ENCODE data around the gene CHST2.

The CHST2 gene

DNA sequence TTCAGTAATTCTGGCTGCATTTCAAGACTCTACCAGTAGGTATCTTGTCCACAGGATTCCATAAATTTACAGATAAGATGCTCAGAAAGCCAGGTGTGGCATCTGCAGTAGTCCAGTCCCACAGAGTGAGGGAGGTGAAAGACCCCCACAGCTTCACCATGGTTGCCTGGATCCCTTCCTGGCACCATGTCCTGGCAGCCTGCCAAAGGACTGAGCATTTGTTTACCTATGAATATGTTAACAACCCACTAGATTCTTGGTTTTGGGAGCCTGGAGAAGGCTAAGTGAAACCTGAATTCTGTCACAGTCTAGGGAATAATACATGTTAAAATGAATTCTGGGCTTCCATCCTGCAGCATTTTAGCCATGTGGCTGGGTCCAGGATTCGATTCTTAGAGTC, 14.9 kb downstream of the CHST2 start:
- Histone ChIP-seq H3K18ac (ENCODE audit: low read length) (no peak overlapping the region), H3K27ac (ENCODE audit: low read depth, low read length) (no peak overlapping the region), H2BK120ac (ENCODE audit: low read depth, low read length) (no peak overlapping the region), H3K79me2 (ENCODE audit: control insufficient read depth, insufficient read depth, low read length) (no peaks in the 10 kb centered on the region), H3K79me1 (ENCODE audit: low read length) (no peaks in the 10 kb centered on the region), H3K4me3 (ENCODE audit: low read length) (no peak overlapping the region), H2BK15ac (replicated peaks; ENCODE audit: low read depth) (no peak overlapping the region), H3K4me1 (ENCODE audit: control insufficient read depth, low read depth, low read length) (no peaks in the 10 kb centered on the region), H3K4ac (ENCODE audit: low read depth, low read length) (no peak overlapping the region), H3K56ac (ENCODE audit: low read length) (no peak overlapping the region), H2BK5ac (ENCODE audit: low read length) (no peak overlapping the region), H3K27me3 (ENCODE audit: insufficient read depth, low read length, poor library complexity) (no peaks in the 10 kb centered on the region), H3K23ac (ENCODE audit: low read length) (no peak overlapping the region), H3K9ac (ENCODE audit: low read length) (no peak overlapping the region), H3K36me3 (ENCODE audit: control insufficient read depth, insufficient read depth, low read length) (no peaks in the 10 kb centered on the region), H2AK5ac (ENCODE audit: low read length) (no peak overlapping the region), H4K5ac (ENCODE audit: low read length) (no peak overlapping the region), H4K8ac (ENCODE audit: low read depth, low read length) (no peak overlapping the region), H3K4me2 (ENCODE audit: low read length) (no peak overlapping the region)
- no CpG with 5 or more reads among the region's 1 CpG for WGBS (ENCODE audit: extremely low coverage, insufficient coverage, low lambda C conversion rate)
- DNase-seq = no peak

DNA sequence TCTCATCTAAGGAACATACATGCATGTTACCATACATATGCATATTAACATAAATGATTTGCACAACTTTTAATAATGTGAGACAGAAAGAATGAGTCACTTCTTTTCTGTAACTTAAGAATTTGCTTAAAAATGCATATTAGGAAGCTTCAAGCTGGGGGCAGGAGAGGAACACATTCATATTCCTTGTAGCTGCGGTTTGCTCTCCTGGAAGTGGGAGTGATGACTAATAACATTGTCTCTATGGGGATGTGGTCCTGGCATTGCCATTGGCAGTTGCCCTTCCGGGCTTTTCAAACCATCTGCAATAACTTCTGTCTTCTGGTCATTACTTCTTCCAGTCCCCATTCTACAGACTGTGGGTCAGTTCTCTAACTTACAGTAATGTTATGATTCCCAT, 15.6 kb downstream of the CHST2 start:
- Histone ChIP-seq H3K18ac (ENCODE audit: low read length) (no peak overlapping the region), H3K4me3 (ENCODE audit: low read length) (no peak overlapping the region), H3K4me2 (ENCODE audit: low read length) (no peak overlapping the region), H3K4me1 (ENCODE audit: control insufficient read depth, low read depth, low read length) (no peaks in the 10 kb centered on the region), H2BK5ac (ENCODE audit: low read length) (no peak overlapping the region), H3K36me3 (ENCODE audit: control insufficient read depth, insufficient read depth, low read length) (no peaks in the 10 kb centered on the region), H3K4ac (ENCODE audit: low read depth, low read length) (no peak overlapping the region), H3K56ac (ENCODE audit: low read length) (no peak overlapping the region), H3K9ac (ENCODE audit: low read length) (no peak overlapping the region), H3K27ac (ENCODE audit: low read depth, low read length) (no peak overlapping the region), H2BK120ac (ENCODE audit: low read depth, low read length) (no peak overlapping the region), H4K8ac (ENCODE audit: low read depth, low read length) (no peak overlapping the region), H3K27me3 (ENCODE audit: insufficient read depth, low read length, poor library complexity) (no peaks in the 10 kb centered on the region), H2AK5ac (ENCODE audit: low read length) (no peak overlapping the region), H4K5ac (ENCODE audit: low read length) (no peak overlapping the region), H2BK15ac (replicated peaks; ENCODE audit: low read depth) (no peak overlapping the region), H3K79me2 (ENCODE audit: control insufficient read depth, insufficient read depth, low read length) (no peaks in the 10 kb centered on the region), H3K23ac (ENCODE audit: low read length) (no peak overlapping the region), H3K79me1 (ENCODE audit: low read length) (no peaks in the 10 kb centered on the region)
- no CpG with 5 or more reads among the region's 2 CpGs for WGBS (ENCODE audit: extremely low coverage, insufficient coverage, low lambda C conversion rate)
- peak; percentile 27 for DNase-seq

DNA sequence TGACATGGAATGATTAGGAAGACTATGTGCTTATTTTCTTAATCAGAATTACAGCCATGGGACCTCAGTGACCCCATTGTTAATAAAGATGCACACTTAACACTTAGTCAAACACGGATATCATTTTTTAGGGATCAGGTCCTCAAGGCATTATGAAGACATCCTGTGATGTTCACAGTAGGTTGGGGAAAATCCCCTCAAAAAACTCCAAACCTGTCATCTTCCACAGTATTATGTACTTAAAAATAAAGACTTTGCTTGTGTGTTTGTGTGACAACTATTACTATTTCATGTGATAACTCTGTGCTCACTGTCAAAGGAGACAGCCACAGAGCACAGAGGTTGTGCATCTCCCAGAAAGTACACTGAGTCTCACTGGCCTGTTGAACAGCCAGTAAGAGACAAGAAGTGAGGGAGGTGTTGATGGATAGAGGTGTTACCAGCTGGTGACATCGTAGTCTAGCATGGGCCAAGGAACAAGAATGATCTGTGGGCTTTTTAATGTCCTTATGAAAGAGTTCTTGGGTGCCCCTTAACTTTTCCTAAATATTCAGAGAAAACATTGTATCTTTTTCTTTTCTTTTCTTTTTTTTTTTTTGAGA, 18.0 kb downstream of the CHST2 start:
- H3K27me3 ChIP-seq (ENCODE audit: insufficient read depth, low read length, poor library complexity) = no peaks in the 10 kb centered on the region
- WGBS (ENCODE audit: extremely low coverage, insufficient coverage, low lambda C conversion rate) = no CpG with 5 or more reads among the region's 2 CpGs

DNA sequence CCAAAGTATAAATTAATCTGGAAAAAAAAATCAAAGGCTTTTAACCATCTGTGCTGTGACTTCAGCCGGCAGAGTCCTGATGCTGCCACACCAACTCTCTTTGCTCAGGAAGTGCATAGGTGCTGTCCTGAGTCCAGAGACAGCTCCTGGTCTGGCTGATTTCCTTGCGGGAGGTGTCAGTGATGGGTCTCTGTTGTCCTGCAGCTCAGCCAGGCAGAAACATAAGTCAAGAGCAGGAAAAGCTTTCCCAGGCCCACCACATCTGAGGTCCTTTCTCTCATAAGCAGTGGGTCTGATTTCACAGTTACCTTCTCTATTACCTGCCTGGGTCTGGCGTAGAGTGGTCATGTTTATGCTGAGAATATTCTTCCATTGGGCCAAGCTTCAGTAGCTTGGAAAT, 19.4 kb downstream of the CHST2 start:
- H2BK5ac ChIP-seq (ENCODE audit: low read length) = no peak overlapping the region
- no peak overlapping the region for H3K27ac ChIP-seq (ENCODE audit: low read depth, low read length)
- H3K4ac ChIP-seq (ENCODE audit: low read depth, low read length) = no peak overlapping the region
- H3K18ac ChIP-seq (ENCODE audit: low read length) = no peak overlapping the region
- no peak overlapping the region for H2AK5ac ChIP-seq (ENCODE audit: low read length)
- H2BK15ac ChIP-seq (replicated peaks; ENCODE audit: low read depth) = no peak overlapping the region
- no peak overlapping the region for H3K4me2 ChIP-seq (ENCODE audit: low read length)
- H4K8ac ChIP-seq (ENCODE audit: low read depth, low read length) = no peak overlapping the region
- H3K36me3 ChIP-seq (ENCODE audit: control insufficient read depth, insufficient read depth, low read length) = no peaks in the 10 kb centered on the region
- H3K27me3 ChIP-seq (ENCODE audit: insufficient read depth, low read length, poor library complexity) = no peaks in the 10 kb centered on the region
- H3K4me3 ChIP-seq (ENCODE audit: low read length) = no peak overlapping the region
- no peak overlapping the region for H3K9ac ChIP-seq (ENCODE audit: low read length)
- no peak overlapping the region for H4K5ac ChIP-seq (ENCODE audit: low read length)
- H2BK120ac ChIP-seq (ENCODE audit: low read depth, low read length) = no peak overlapping the region
- H3K4me1 ChIP-seq (ENCODE audit: control insufficient read depth, low read depth, low read length) = no peaks in the 10 kb centered on the region
- H3K56ac ChIP-seq (ENCODE audit: low read length) = no peak overlapping the region
- DNase-seq = no peak
- H3K23ac ChIP-seq (ENCODE audit: low read length) = no peak overlapping the region
- WGBS (ENCODE audit: extremely low coverage, insufficient coverage, low lambda C conversion rate) = no CpG with 5 or more reads among the region's 3 CpGs
- no peaks in the 10 kb centered on the region for H3K79me2 ChIP-seq (ENCODE audit: control insufficient read depth, insufficient read depth, low read length)
- H3K79me1 ChIP-seq (ENCODE audit: low read length) = no peaks in the 10 kb centered on the region

More for the DNA sequence above, 18.0 kb downstream of the CHST2 start:
- Histone ChIP-seq H3K4me3 (ENCODE audit: low read length) (no peak overlapping the region), H2BK15ac (replicated peaks; ENCODE audit: low read depth) (no peak overlapping the region), H3K27ac (ENCODE audit: low read depth, low read length) (no peak overlapping the region), H2BK5ac (ENCODE audit: low read length) (no peak overlapping the region), H3K4me2 (ENCODE audit: low read length) (no peak overlapping the region), H3K79me1 (ENCODE audit: low read length) (no peaks in the 10 kb centered on the region), H3K9ac (ENCODE audit: low read length) (no peak overlapping the region), H4K8ac (ENCODE audit: low read depth, low read length) (no peak overlapping the region), H4K5ac (ENCODE audit: low read length) (no peak overlapping the region), H3K4me1 (ENCODE audit: control insufficient read depth, low read depth, low read length) (no peaks in the 10 kb centered on the region), H3K18ac (ENCODE audit: low read length) (no peak overlapping the region), H2AK5ac (ENCODE audit: low read length) (no peak overlapping the region), H3K79me2 (ENCODE audit: control insufficient read depth, insufficient read depth, low read length) (no peaks in the 10 kb centered on the region), H3K23ac (ENCODE audit: low read length) (no peak overlapping the region), H3K56ac (ENCODE audit: low read length) (no peak overlapping the region), H3K36me3 (ENCODE audit: control insufficient read depth, insufficient read depth, low read length) (no peaks in the 10 kb centered on the region), H2BK120ac (ENCODE audit: low read depth, low read length) (no peak overlapping the region), H3K4ac (ENCODE audit: low read depth, low read length) (no peak overlapping the region)
- no peak for DNase-seq

DNA sequence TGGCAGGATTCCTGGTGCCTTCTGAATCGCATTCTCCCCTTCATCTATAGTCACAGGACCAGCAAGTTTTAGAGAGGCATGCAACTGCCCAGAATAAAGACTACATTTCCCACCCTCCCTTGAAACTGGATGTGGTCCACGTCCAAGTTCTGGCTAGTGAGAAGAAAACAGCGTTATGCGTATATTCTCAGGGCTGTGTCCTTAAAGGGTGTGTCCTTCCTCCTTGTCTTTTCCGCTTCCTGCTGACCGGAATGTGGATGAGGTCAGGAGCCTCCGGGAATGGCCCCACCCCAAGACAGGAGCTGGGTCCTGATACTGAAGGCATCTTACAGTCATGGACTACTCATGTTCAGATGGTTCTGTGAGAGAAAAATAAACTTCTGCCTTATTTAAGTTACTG, 20.2 kb downstream of the CHST2 start:
- no peak overlapping the region for H2BK120ac ChIP-seq (ENCODE audit: low read depth, low read length)
- WGBS (ENCODE audit: extremely low coverage, insufficient coverage, low lambda C conversion rate) = no CpG with 5 or more reads among the region's 7 CpGs
- H3K4me3 ChIP-seq (ENCODE audit: low read length) = no peak overlapping the region

DNA sequence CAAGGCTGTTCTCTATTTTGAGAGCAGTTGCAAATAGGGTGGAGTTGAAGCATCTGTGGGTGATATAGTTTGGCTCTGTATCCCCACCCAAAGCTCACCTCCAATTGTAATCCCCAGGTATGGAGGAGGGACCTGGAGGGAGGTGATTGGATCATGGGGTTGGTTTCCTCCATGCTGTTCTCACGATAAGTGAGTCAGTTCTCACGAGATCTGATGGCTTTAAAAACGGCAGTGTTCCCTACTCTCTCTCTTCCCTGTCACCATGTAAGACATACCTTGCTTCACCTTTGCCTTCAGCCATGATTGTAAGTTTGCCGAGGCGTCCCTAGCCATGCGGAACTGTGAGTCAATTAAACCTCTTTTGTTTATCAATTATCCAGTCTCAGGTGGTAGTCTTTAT, 21.0 kb downstream of the CHST2 start:
- no peak for DNase-seq
- Histone ChIP-seq H2BK5ac (ENCODE audit: low read length) (no peak overlapping the region), H4K8ac (ENCODE audit: low read depth, low read length) (no peak overlapping the region), H3K27me3 (ENCODE audit: insufficient read depth, low read length, poor library complexity) (no peaks in the 10 kb centered on the region), H3K9ac (ENCODE audit: low read length) (no peak overlapping the region), H3K27ac (ENCODE audit: low read depth, low read length) (no peak overlapping the region), H3K36me3 (ENCODE audit: control insufficient read depth, insufficient read depth, low read length) (no peaks in the 10 kb centered on the region), H3K4me2 (ENCODE audit: low read length) (no peak overlapping the region), H3K4me3 (ENCODE audit: low read length) (no peak overlapping the region), H2BK120ac (ENCODE audit: low read depth, low read length) (no peak overlapping the region), H2AK5ac (ENCODE audit: low read length) (no peak overlapping the region), H4K5ac (ENCODE audit: low read length) (no peak overlapping the region), H3K79me1 (ENCODE audit: low read length) (no peaks in the 10 kb centered on the region), H2BK15ac (replicated peaks; ENCODE audit: low read depth) (no peak overlapping the region), H3K23ac (ENCODE audit: low read length) (no peak overlapping the region), H3K79me2 (ENCODE audit: control insufficient read depth, insufficient read depth, low read length) (no peaks in the 10 kb centered on the region), H3K18ac (ENCODE audit: low read length) (no peak overlapping the region), H3K4ac (ENCODE audit: low read depth, low read length) (no peak overlapping the region), H3K4me1 (ENCODE audit: control insufficient read depth, low read depth, low read length) (no peaks in the 10 kb centered on the region), H3K56ac (ENCODE audit: low read length) (no peak overlapping the region)
- WGBS (ENCODE audit: extremely low coverage, insufficient coverage, low lambda C conversion rate) = no CpG with 5 or more reads among the region's 6 CpGs

More for the DNA sequence above, 20.2 kb downstream of the CHST2 start:
- Histone ChIP-seq H3K27ac (ENCODE audit: low read depth, low read length) (no peak overlapping the region), H3K4ac (ENCODE audit: low read depth, low read length) (no peak overlapping the region), H3K18ac (ENCODE audit: low read length) (no peak overlapping the region), H3K9ac (ENCODE audit: low read length) (no peak overlapping the region), H4K5ac (ENCODE audit: low read length) (no peak overlapping the region), H2AK5ac (ENCODE audit: low read length) (no peak overlapping the region), H3K79me1 (ENCODE audit: low read length) (no peaks in the 10 kb centered on the region), H4K8ac (ENCODE audit: low read depth, low read length) (no peak overlapping the region), H3K4me2 (ENCODE audit: low read length) (no peak overlapping the region), H3K27me3 (ENCODE audit: insufficient read depth, low read length, poor library complexity) (no peaks in the 10 kb centered on the region), H3K36me3 (ENCODE audit: control insufficient read depth, insufficient read depth, low read length) (no peaks in the 10 kb centered on the region), H3K4me1 (ENCODE audit: control insufficient read depth, low read depth, low read length) (no peaks in the 10 kb centered on the region), H3K79me2 (ENCODE audit: control insufficient read depth, insufficient read depth, low read length) (no peaks in the 10 kb centered on the region), H3K56ac (ENCODE audit: low read length) (no peak overlapping the region), H2BK15ac (replicated peaks; ENCODE audit: low read depth) (no peak overlapping the region), H3K23ac (ENCODE audit: low read length) (no peak overlapping the region), H2BK5ac (ENCODE audit: low read length) (no peak overlapping the region)
- peak; percentile 33 for DNase-seq

All from mesendoderm (in vitro differentiated cells).